ENCODE results near the gene HECTD2.

HECTD2 gene

GRCh38 chr10:91562839-91563581 is 152.9 kb downstream of the HECTD2 start:
- FAIRE-seq (no peak), DNase-seq (ENCODE audit: insufficient read length) (no peak)
- TF ChIP-seq POLR2AphosphoS5 (IDR thresholded peaks at IDR 0.05; ENCODE audit: low read depth, low read length) (no peak), TAF1 (IDR thresholded peaks at IDR 0.05; ENCODE audit: borderline replicate concordance, low read depth, low read length) (no peak), POLR2A (IDR thresholded peaks at IDR 0.05; ENCODE audit: low read depth, low read length) (no peak)

DNA sequence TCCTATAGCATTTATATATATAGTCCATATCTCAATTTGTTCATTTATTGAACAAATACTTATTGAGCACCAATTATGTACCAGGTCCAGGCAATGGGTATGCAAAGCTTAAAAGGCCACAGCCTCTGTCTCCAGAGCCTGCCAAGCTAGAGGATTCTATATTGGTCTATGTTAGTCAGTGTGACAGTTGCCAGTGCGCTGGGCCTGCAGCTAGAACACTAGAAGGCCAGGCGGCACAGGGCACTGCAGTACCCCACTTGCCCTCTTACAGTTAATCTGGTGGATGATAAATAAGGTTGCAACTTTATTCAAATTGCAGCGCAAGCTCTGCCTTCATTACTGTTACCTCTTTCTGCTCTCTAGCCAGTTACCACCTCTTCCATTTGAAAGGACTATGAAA is 153.9 kb downstream of the HECTD2 start:
- no peak for TF ChIP-seq TAF1 (IDR thresholded peaks at IDR 0.05; ENCODE audit: borderline replicate concordance, low read depth, low read length)
- no peak for TF ChIP-seq POLR2AphosphoS5 (IDR thresholded peaks at IDR 0.05; ENCODE audit: low read depth, low read length)
- no peak for TF ChIP-seq POLR2A (IDR thresholded peaks at IDR 0.05; ENCODE audit: low read depth, low read length)
- FAIRE-seq = no peak
- no peak for DNase-seq (ENCODE audit: insufficient read length)

All from GM12892 (cell line).